GM12872 (cell line): Measurements from ENCODE around the gene GPNMB.

Experiments used
- CTCF ChIP-seq: IDR thresholded peaks from 3 replicates; pipeline ENCODE4 v1.5.1; 2011; ENCODE audit warnings: low read depth, mild to moderate bottlenecking, low read length, moderate library complexity; ENCODE audit not compliant: insufficient read depth

The GPNMB gene

GRCh38 chr7:23285657-23286646 is 39.4 kb downstream of the GPNMB start:
- TF ChIP-seq CTCF = no peak

GRCh38 chr7:23287612-23288011 is 41.0 kb downstream of the GPNMB start:
- TF ChIP-seq CTCF = no peak

- TF ChIP-seq CTCF = no peak
Measured at GRCh38 chr7:23290993-23291392, 44.4 kb downstream of the GPNMB start.

GRCh38 chr7:23291957-23292560 is 45.5 kb downstream of the GPNMB start:
- TF ChIP-seq CTCF = no peak

GRCh38 chr7:23292623-23293022 is 46.0 kb downstream of the GPNMB start:
- TF ChIP-seq CTCF = no peak

- no peak for TF ChIP-seq CTCF
Measured at GRCh38 chr7:23293500-23294073, 47.0 kb downstream of the GPNMB start.

GRCh38 chr7:23294549-23295400 is 48.2 kb downstream of the GPNMB start:
- TF ChIP-seq CTCF = no peak
